Gastroesophageal sphincter (tissue), 3 donors: ENCODE results near the gene TENM3.

Experiments used
- CTCF ChIP-seq, 4 experiments: fragments of 200-600 bp in 2 of 4; fragments of 450-650 bp in 2 of 4; sonication (generic) in 1 of 4; IDR thresholded peaks; one replicate each; pipeline ENCODE4 v1.5.1; 2017 to 2019; ENCODE audit warnings: antibody characterized with exemption in 4 of 4, mild to moderate bottlenecking in 2 of 4, moderate library complexity in 2 of 4
- EP300 ChIP-seq: sonication (generic); formaldehyde crosslinking; IDR thresholded peaks from one replicate; pipeline ENCODE4 v1.6.1; 2017; ENCODE audit warnings: antibody characterized with exemption, mild to moderate bottlenecking
- POLR2A ChIP-seq, 2 donors: fragments of 450-650 bp; IDR thresholded peaks; one replicate each; pipeline ENCODE4 v1.6.1; 2017; ENCODE audit warnings: antibody characterized with exemption in 2 of 2, mild to moderate bottlenecking in 2 of 2, moderate library complexity in 1 of 2
- POLR2AphosphoS5 ChIP-seq: sonication (generic); formaldehyde crosslinking; IDR thresholded peaks from one replicate; pipeline ENCODE4 v1.6.1; 2017; ENCODE audit warnings: antibody characterized with exemption

- TF ChIP-seq POLR2A (IDR thresholded peaks at IDR 0.05) (no peak), POLR2AphosphoS5 (no peak), CTCF (IDR thresholded peaks at IDR 0.05) (no peak), EP300 (no peak)
Observed at GRCh38 chr4:182827954-182828353, 584.8 kb downstream of the TENM3 start.
